Glutamatergic neuron (in vitro differentiated cells): Measurements from ENCODE around the gene TEDC1. TPM values are rescaled to one million over a fixed set of nuclear protein-coding genes. Genes with fewer than 3 reads are reported as not detected.

Experiments used
- DNase-seq: peaks from one replicate; pipeline ENCODE4 v3.0.0; 2022
- H3K27ac Mint-ChIP-seq: one replicate; pipeline ENCODE4 v1.8.0; 2020; ENCODE audit warnings: mild to moderate bottlenecking, mixed read lengths, inconsistent platforms; ENCODE audit not compliant: unreplicated experiment
- H3K27me3 Mint-ChIP-seq: one replicate; pipeline ENCODE4 v1.8.0; 2020; ENCODE audit warnings: mild to moderate bottlenecking, moderate library complexity, mixed read lengths, inconsistent platforms; ENCODE audit not compliant: unreplicated experiment
- H3K36me3 Mint-ChIP-seq: one replicate; pipeline ENCODE4 v1.8.0; 2020; ENCODE audit warnings: mild to moderate bottlenecking, mixed read lengths, inconsistent platforms; ENCODE audit not compliant: unreplicated experiment
- H3K4me1 Mint-ChIP-seq: one replicate; pipeline ENCODE4 v1.8.0; 2020; ENCODE audit warnings: mild to moderate bottlenecking, low read depth, mixed read lengths, inconsistent platforms; ENCODE audit not compliant: unreplicated experiment
- H3K4me3 Mint-ChIP-seq: one replicate; pipeline ENCODE4 v1.8.0; 2020; ENCODE audit warnings: mild to moderate bottlenecking, mixed read lengths, inconsistent platforms; ENCODE audit not compliant: unreplicated experiment
- H3K9me3 Mint-ChIP-seq: one replicate; pipeline ENCODE4 v1.8.0; 2020; ENCODE audit warnings: mild to moderate bottlenecking, moderate library complexity, mixed read lengths, inconsistent platforms; ENCODE audit not compliant: unreplicated experiment
- CTCF ChIP-seq: fragments of 200-600 bp; sonication (generic); IDR thresholded peaks from one replicate; pipeline ENCODE4 v1.5.0; 2021; ENCODE audit not compliant: partially characterized antibody, unreplicated experiment
- total RNA-seq: library from RNA; stranded (reverse); fragmentation: NEBNext Ultra II Directional; extraction: Animal tissue kit (Norgen Biotek cat#: 25700); gene quantifications from one replicate; pipeline ENCODE4 v1.2.1, GENCODE V29; 2021; ENCODE audit not compliant: unreplicated experiment

TEDC1 gene
- total RNA-seq, 1 donor from 2014 or later: 13.8 TPM

DNA sequence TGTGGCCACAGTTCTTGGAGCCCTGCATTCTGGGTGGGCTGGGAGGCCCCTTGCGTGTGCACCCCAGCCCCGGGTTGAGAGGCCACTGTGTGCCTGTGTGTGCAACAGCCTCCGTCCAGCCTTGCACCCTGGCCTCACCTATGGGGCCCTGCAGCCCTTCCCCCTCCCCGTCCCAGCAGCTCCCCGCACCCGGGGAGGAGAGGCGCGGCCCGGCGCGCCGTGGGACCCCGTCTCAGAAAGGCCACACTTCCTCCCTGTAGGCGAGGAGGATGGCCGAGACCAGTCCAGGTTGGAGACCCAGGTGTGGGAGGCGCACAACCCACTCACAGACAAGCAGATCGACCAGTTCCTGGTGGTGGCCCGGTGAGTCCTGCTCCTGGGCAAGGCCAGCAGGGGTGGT, 33.0 kb upstream of the TEDC1 start:
- TF ChIP-seq CTCF: no peak
- Mint-ChIP-seq H3K4me1 (no peaks in the 10 kb centered on the region), H3K4me3 (no peak overlapping the region), H3K27ac (no peak overlapping the region), H3K9me3 (peaks cover 9% of the 10 kb centered on the region), H3K27me3 (peaks cover 6% of the 10 kb centered on the region), H3K36me3 (no peaks in the 10 kb centered on the region)
- DNase-seq: no peak

- DNase-seq: no peak
- H3K36me3 Mint-ChIP-seq: no peaks in the 10 kb centered on the region
- TF ChIP-seq CTCF: no peak
- H3K27me3 Mint-ChIP-seq: peaks cover 4% of the 10 kb centered on the region
- no peak overlapping the region for H3K27ac Mint-ChIP-seq
- H3K4me3 Mint-ChIP-seq: no peak overlapping the region
- no peaks in the 10 kb centered on the region for H3K4me1 Mint-ChIP-seq
- peaks cover 9% of the 10 kb centered on the region for H3K9me3 Mint-ChIP-seq
Observed at GRCh38 chr14:105458571-105458970, 32.5 kb upstream of the TEDC1 start.

DNA sequence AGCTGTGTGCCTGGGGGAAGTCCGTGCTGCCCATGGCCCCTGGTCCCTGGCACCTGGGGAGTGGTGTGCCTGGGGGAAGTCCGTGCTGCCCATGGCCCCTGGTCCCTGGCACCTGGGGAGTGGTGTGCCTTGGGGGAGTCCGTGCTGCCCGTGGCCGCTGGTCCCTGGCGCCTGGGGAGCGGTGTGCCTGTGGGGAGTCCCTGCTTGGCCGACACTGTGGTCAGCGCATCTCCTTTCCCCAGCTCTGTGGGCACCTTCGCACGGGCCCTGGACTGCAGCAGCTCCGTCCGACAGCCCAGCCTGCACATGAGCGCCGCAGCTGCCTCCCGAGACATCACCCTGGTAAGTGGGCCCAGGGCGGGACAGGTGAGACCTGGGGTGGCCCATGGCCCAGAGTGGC, 30.9 kb upstream of the TEDC1 start:
- peaks cover 11% of the 10 kb centered on the region for H3K9me3 Mint-ChIP-seq
- H3K27me3 Mint-ChIP-seq: peaks cover 4% of the 10 kb centered on the region
- H3K4me3 Mint-ChIP-seq: no peak overlapping the region
- H3K27ac Mint-ChIP-seq: no peak overlapping the region
- H3K4me1 Mint-ChIP-seq: no peaks in the 10 kb centered on the region
- H3K36me3 Mint-ChIP-seq: no peaks in the 10 kb centered on the region
- DNase-seq: no peak
- no peak for TF ChIP-seq CTCF

GRCh38 chr14:105460616-105461015, 30.4 kb upstream of the TEDC1 start:
- no peak for TF ChIP-seq CTCF
- Mint-ChIP-seq H3K4me3 (no peak overlapping the region), H3K27ac (no peak overlapping the region), H3K9me3 (peaks cover 10% of the 10 kb centered on the region), H3K27me3 (peaks cover 1% of the 10 kb centered on the region), H3K4me1 (no peaks in the 10 kb centered on the region), H3K36me3 (no peaks in the 10 kb centered on the region)
- no peak for DNase-seq

DNA sequence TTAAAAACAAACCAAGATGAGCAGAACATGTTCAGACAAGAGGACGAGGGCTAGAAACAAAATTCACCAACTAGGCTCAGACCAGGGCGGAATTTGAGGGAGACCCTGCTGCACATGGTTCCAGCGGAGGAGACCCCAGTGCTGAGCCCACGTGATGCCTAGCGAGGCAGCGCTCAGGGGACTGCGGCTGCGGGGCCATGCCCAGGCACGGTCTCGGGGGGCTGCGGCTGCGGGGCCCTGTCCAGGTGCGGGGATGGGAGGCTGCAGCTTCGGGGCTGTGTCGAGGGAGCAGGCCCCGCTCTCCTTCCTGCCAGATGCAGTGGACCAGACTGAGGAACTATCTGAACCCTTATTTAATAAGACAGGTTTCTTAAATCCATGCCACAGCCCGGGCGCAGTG, 29.1 kb upstream of the TEDC1 start:
- no peak overlapping the region for H3K27ac Mint-ChIP-seq
- peaks cover 1% of the 10 kb centered on the region for H3K27me3 Mint-ChIP-seq
- H3K9me3 Mint-ChIP-seq: peaks cover 9% of the 10 kb centered on the region
- H3K4me1 Mint-ChIP-seq: no peaks in the 10 kb centered on the region
- no peak for TF ChIP-seq CTCF
- no peaks in the 10 kb centered on the region for H3K36me3 Mint-ChIP-seq
- no peak overlapping the region for H3K4me3 Mint-ChIP-seq
- no peak for DNase-seq
